SU-DHL-6 (cell line): ENCODE measurements around the gene GDPD3.

ENCODE experiments used
- EZH2phosphoT487 ChIP-seq: fragments of 200-600 bp; sonication (generic), shearing (Covaris generic); conservative IDR thresholded peaks from 2 replicates; pipeline ENCODE4 v1.6.1; 2018; ENCODE audit warnings: mild to moderate bottlenecking, antibody characterized with exemption, low read length, moderate library complexity, mixed read lengths
- TF ChIP-seq, protein P1 (sequence below): fragments of 200-600 bp; sonication (generic); IDR thresholded peaks from one replicate; pipeline ENCODE4 v1.5.1; 2017; ENCODE audit warnings: antibody characterized with exemption, mild to moderate bottlenecking, low read length, moderate library complexity; ENCODE audit not compliant: insufficient read depth, poor library complexity, severe bottlenecking

DNA sequence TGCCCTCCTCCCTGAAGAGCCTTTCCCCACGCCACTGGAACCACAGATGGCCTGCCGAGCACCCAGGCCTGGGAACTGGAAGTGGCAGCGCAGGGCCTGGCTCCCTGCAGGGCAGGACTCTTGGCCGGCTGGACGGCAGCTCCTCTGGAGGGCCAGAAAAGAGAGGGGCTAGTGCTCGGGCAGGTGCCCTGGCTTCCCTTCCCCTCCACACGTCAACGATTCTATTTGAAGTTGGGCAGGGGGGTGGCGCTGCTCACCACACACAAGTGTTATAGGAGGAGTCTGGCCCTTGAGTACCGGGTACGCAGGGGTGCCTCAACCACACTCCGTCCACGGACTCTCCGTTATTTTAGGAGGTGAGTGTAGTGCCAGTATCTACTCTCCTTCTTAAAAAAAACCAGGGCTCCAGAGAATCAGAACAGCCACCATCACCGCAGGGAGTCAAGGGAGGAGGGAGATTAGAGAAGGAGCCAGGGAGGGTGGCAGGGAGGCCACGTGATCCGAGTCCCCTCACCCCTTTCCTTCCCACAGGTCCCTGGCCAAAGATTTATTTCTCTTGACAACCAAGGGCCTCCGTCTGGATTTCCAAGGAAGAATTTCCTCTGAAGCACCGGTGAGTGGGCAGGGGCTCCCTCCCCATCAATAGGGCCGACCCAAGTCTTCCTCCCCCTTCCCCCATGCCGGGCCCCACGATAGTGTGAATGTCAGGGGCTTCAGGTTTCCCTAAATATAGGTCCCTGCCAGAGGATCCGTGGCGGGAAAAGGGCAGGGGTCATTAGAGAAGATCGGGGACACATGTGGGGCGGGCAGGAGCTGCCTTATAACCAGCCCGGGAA lies 49.2 kb downstream of the GDPD3 start:
- TF ChIP-seq EZH2phosphoT487: no peak
- TF ChIP-seq, protein P1, sequence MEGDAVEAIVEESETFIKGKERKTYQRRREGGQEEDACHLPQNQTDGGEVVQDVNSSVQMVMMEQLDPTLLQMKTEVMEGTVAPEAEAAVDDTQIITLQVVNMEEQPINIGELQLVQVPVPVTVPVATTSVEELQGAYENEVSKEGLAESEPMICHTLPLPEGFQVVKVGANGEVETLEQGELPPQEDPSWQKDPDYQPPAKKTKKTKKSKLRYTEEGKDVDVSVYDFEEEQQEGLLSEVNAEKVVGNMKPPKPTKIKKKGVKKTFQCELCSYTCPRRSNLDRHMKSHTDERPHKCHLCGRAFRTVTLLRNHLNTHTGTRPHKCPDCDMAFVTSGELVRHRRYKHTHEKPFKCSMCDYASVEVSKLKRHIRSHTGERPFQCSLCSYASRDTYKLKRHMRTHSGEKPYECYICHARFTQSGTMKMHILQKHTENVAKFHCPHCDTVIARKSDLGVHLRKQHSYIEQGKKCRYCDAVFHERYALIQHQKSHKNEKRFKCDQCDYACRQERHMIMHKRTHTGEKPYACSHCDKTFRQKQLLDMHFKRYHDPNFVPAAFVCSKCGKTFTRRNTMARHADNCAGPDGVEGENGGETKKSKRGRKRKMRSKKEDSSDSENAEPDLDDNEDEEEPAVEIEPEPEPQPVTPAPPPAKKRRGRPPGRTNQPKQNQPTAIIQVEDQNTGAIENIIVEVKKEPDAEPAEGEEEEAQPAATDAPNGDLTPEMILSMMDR: peak; percentile 76
